Esophagus muscularis mucosa (tissue), 4 donors: Measurements from ENCODE around the gene TSR1.

Experiments used
- EP300 ChIP-seq: sonication (generic); formaldehyde crosslinking; IDR thresholded peaks from one replicate; pipeline ENCODE4 v1.6.1; 2017; ENCODE audit warnings: antibody characterized with exemption
- POLR2A ChIP-seq: fragments of 450-650 bp; IDR thresholded peaks from one replicate; pipeline ENCODE4 v1.6.1; 2017; ENCODE audit warnings: antibody characterized with exemption, moderate library complexity, mild to moderate bottlenecking, low read depth
- TF ChIP-seq, protein P1 (sequence below), 3 experiments: fragments of 200-600 bp in 2 of 3; fragments of 450-650 bp in 1 of 3; sonication (generic) in 2 of 3; IDR thresholded peaks; one replicate each; pipeline ENCODE4 v1.5.1; 2017 to 2019; ENCODE audit warnings: antibody characterized with exemption in 3 of 3, mild to moderate bottlenecking in 2 of 3, moderate library complexity in 1 of 3

- TF ChIP-seq POLR2A (no peak), EP300 (no peak)
- TF ChIP-seq, protein P1, sequence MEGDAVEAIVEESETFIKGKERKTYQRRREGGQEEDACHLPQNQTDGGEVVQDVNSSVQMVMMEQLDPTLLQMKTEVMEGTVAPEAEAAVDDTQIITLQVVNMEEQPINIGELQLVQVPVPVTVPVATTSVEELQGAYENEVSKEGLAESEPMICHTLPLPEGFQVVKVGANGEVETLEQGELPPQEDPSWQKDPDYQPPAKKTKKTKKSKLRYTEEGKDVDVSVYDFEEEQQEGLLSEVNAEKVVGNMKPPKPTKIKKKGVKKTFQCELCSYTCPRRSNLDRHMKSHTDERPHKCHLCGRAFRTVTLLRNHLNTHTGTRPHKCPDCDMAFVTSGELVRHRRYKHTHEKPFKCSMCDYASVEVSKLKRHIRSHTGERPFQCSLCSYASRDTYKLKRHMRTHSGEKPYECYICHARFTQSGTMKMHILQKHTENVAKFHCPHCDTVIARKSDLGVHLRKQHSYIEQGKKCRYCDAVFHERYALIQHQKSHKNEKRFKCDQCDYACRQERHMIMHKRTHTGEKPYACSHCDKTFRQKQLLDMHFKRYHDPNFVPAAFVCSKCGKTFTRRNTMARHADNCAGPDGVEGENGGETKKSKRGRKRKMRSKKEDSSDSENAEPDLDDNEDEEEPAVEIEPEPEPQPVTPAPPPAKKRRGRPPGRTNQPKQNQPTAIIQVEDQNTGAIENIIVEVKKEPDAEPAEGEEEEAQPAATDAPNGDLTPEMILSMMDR (IDR thresholded peaks at IDR 0.05): no peak
Observed at GRCh38 chr17:2368359-2368758, 32.1 kb upstream of the TSR1 start.
